SU-DHL-6 (cell line): ENCODE data around the gene ZMPSTE24.
A peak's percentile ranks its signal among the peaks of the same experiment; 100 is the strongest.

Experiments used
- H2AFZ ChIP-seq: fragments of 200-600 bp; sonication (generic); 2 replicates; pipeline ENCODE4 v1.6.1; 2014; ENCODE audit warnings: low read depth, mild to moderate bottlenecking, moderate library complexity, mixed read lengths, antibody characterized with exemption, low read length; ENCODE audit not compliant: severe bottlenecking
- H3F3A ChIP-seq: fragments of 200-600 bp; shearing (Covaris generic); 2 replicates; pipeline ENCODE4 v1.6.0; 2016; ENCODE audit warnings: antibody characterized with exemption, mild to moderate bottlenecking; ENCODE audit not compliant: insufficient read depth
- H3K27ac ChIP-seq: fragments of 200-600 bp; sonication (generic); 2 replicates; pipeline ENCODE4 v1.5.1; 2016; ENCODE audit warnings: low read depth, mild to moderate bottlenecking, low read length, moderate library complexity, mixed read lengths
- H3K27me3 ChIP-seq: fragments of 200-600 bp; sonication (generic), shearing (Covaris generic); 2 replicates; pipeline ENCODE4 v1.6.0; 2014; ENCODE audit warnings: mild to moderate bottlenecking, low read length
- H3K36me3 ChIP-seq: fragments of 200-600 bp; sonication (generic); 2 replicates; pipeline ENCODE4 v1.6.1; 2014; ENCODE audit warnings: mild to moderate bottlenecking, low read length, mixed read lengths
- H3K4me2 ChIP-seq: fragments of 300-600, 200-600 bp; shearing (Covaris generic), sonication (generic); 2 replicates; pipeline ENCODE4 v1.6.0; 2014; ENCODE audit warnings: low read length, low read depth, mild to moderate bottlenecking; ENCODE audit not compliant: poor library complexity, severe bottlenecking
- H3K4me3 ChIP-seq: fragments of 200-600 bp; sonication (generic); 2 replicates; pipeline ENCODE4 v1.5.1; 2014; ENCODE audit warnings: antibody characterized with exemption, low read length, mild to moderate bottlenecking, mixed read lengths; ENCODE audit not compliant: insufficient read depth, poor library complexity, severe bottlenecking
- H3K79me2 ChIP-seq: fragments of 200-600 bp; sonication (generic); 2 replicates; pipeline ENCODE4 v1.6.1; 2014; ENCODE audit warnings: mild to moderate bottlenecking, low read length, moderate library complexity; ENCODE audit not compliant: insufficient read depth
- H3K9ac ChIP-seq: fragments of 200-600 bp; sonication (generic); 2 replicates; pipeline ENCODE4 v1.7.0; 2014; ENCODE audit warnings: mild to moderate bottlenecking, low read length
- H3K9me2 ChIP-seq: fragments of 200-600 bp; sonication (generic); replicated peaks from 2 replicates; pipeline ENCODE4 v1.6.1; 2014; ENCODE audit warnings: low read length; ENCODE audit not compliant: insufficient read depth
- H3K9me3 ChIP-seq: fragments of 200-600 bp; sonication (generic); 2 replicates; pipeline ENCODE4 v1.6.1; 2014; ENCODE audit warnings: low read length, mixed read lengths; ENCODE audit not compliant: insufficient read depth
- H4K20me1 ChIP-seq: fragments of 200-600 bp; sonication (generic); 2 replicates; pipeline ENCODE4 v1.6.1; 2014; ENCODE audit warnings: low read depth, mild to moderate bottlenecking, antibody characterized with exemption, low read length, moderate library complexity, mixed read lengths
- CTCF ChIP-seq: fragments of 200-600 bp; sonication (generic); IDR thresholded peaks from one replicate; pipeline ENCODE4 v1.5.1; 2017; ENCODE audit warnings: antibody characterized with exemption, mild to moderate bottlenecking, low read length, moderate library complexity; ENCODE audit not compliant: insufficient read depth, poor library complexity, severe bottlenecking
- EZH2phosphoT487 ChIP-seq: fragments of 200-600 bp; sonication (generic), shearing (Covaris generic); conservative IDR thresholded peaks from 2 replicates; pipeline ENCODE4 v1.6.1; 2018; ENCODE audit warnings: mild to moderate bottlenecking, antibody characterized with exemption, low read length, moderate library complexity, mixed read lengths

The ZMPSTE24 gene

GRCh38 chr1:40257313-40257687 lies 736 bp upstream of the ZMPSTE24 start:
- no peaks in the 10 kb centered on the region for H3K9me2 ChIP-seq
- no peak for TF ChIP-seq EZH2phosphoT487
- no peak for TF ChIP-seq CTCF
- no peaks in the 10 kb centered on the region for H3K9me3 ChIP-seq
- H3K27ac ChIP-seq: peak overlapping the region; percentile 90
- no peaks in the 10 kb centered on the region for H4K20me1 ChIP-seq
- peak overlapping the region; percentile 88 for H3K9ac ChIP-seq
- no peaks in the 10 kb centered on the region for H3K27me3 ChIP-seq
- H3K4me3 ChIP-seq: peak overlapping the region; percentile 81
- peaks cover 5% of the 10 kb centered on the region; the same call in 1 of the 2 replicates for H3F3A ChIP-seq
- H3K36me3 ChIP-seq: peaks cover 11% of the 10 kb centered on the region; the same call in 1 of the 2 replicates
- peak overlapping the region; percentile 88 for H3K4me2 ChIP-seq
- H3K79me2 ChIP-seq: peaks cover 21% of the 10 kb centered on the region
- peak overlapping the region; percentile 80 for H2AFZ ChIP-seq

- Histone ChIP-seq H3K9me3 (no peaks in the 10 kb centered on the region), H3K9me2 (no peaks in the 10 kb centered on the region), H2AFZ (peak overlapping the region; percentile 78), H3K36me3 (peaks cover 21% of the 10 kb centered on the region; the same call in 1 of the 2 replicates), H4K20me1 (no peaks in the 10 kb centered on the region), H3F3A (peaks cover 5% of the 10 kb centered on the region; the same call in 1 of the 2 replicates), H3K9ac (peak overlapping the region; percentile 89), H3K79me2 (peaks cover 22% of the 10 kb centered on the region), H3K4me2 (peak overlapping the region; percentile 69), H3K27me3 (no peaks in the 10 kb centered on the region), H3K4me3 (peak overlapping the region; percentile 83), H3K27ac (peak overlapping the region; percentile 55)
- TF ChIP-seq EZH2phosphoT487 (no peak), CTCF (no peak)
Measured at GRCh38 chr1:40258445-40258769, 371 bp downstream of the ZMPSTE24 start.

GRCh38 chr1:40264354-40264781 lies 6.3 kb downstream of the ZMPSTE24 start:
- H3K4me2 ChIP-seq: no peak overlapping the region
- H3K9ac ChIP-seq: no peak overlapping the region
- no peak for TF ChIP-seq EZH2phosphoT487
- TF ChIP-seq CTCF: no peak
- peaks cover 27% of the 10 kb centered on the region; the same call in 1 of the 2 replicates for H3K36me3 ChIP-seq
- peaks cover 15% of the 10 kb centered on the region for H3K79me2 ChIP-seq
- H3K27me3 ChIP-seq: no peaks in the 10 kb centered on the region
- no peaks in the 10 kb centered on the region for H3K9me3 ChIP-seq
- H3K27ac ChIP-seq: no peak overlapping the region
- no peaks in the 10 kb centered on the region for H4K20me1 ChIP-seq
- H3F3A ChIP-seq: no peaks in the 10 kb centered on the region; the same call in 1 of the 2 replicates
- H3K4me3 ChIP-seq: no peak overlapping the region
- no peaks in the 10 kb centered on the region for H3K9me2 ChIP-seq
- no peak overlapping the region for H2AFZ ChIP-seq
